Ectodermal cell (in vitro differentiated cells): ENCODE results near the gene LOXHD1.

Experiments
- H3K27ac ChIP-seq: 2 replicates; pipeline ENCODE4 v1.7.0; 2013; ENCODE audit warnings: mild to moderate bottlenecking, low read depth, low read length; ENCODE audit not compliant: insufficient read depth, poor library complexity, severe bottlenecking
- H3K27me3 ChIP-seq: 2 replicates; pipeline ENCODE4 v1.7.0; 2013; ENCODE audit warnings: mild to moderate bottlenecking, low read length; ENCODE audit not compliant: insufficient read depth, control insufficient read depth, poor library complexity, severe bottlenecking
- H3K36me3 ChIP-seq: one replicate; pipeline ENCODE4 v1.7.0; 2013; ENCODE audit warnings: low read length; ENCODE audit not compliant: control insufficient read depth, insufficient read depth
- H3K4me1 ChIP-seq: one replicate; pipeline ENCODE4 v1.7.0; 2013; ENCODE audit warnings: low read length; ENCODE audit not compliant: control insufficient read depth, insufficient read depth
- H3K4me3 ChIP-seq: 2 replicates; pipeline ENCODE4 v1.7.0; 2013; ENCODE audit warnings: low read depth, low read length, control low read depth; ENCODE audit not compliant: insufficient read depth
- H3K9me3 ChIP-seq: 2 replicates; pipeline ENCODE4 v1.7.0; 2013; ENCODE audit warnings: mild to moderate bottlenecking, low read length, moderate library complexity; ENCODE audit not compliant: control insufficient read depth
- WGBS, 2 experiments: methylation state at CpG; one replicate each; pipeline ENCODE4 v1.1.7; 2013; ENCODE audit warnings: missing lambda C conversion rate in 2 of 2; 5-methylcytosine and 5-hydroxymethylcytosine counted together

Gene LOXHD1

GRCh38 chr18:46686186-46686585 lies 29.2 kb upstream of the LOXHD1 start:
- 90 to 98% methylated on average over 8 to 9 of the region's 9 CpGs for WGBS, 2 experiments
- Histone ChIP-seq H3K9me3 (no peaks in the 10 kb centered on the region), H3K4me3 (no peak overlapping the region)

DNA sequence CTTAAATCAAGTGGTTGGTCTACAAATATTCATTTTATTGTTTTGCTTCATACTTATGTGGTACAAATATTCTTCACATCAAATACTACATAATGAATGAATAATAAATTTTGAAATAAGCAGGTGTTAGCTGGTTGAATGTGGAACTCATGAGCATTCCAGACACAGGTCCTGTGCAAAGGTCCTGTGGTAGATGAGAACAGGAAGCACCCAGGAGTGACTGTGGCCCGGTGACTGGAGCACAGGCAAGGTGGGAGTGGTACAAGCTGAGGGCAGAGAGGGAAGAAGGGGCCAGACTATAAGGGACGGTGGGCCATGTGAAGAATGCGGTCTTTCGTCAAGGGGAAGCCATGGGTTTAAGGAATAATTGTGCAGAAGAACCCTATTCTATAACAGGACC lies 26.2 kb upstream of the LOXHD1 start:
- no peaks in the 10 kb centered on the region for H3K4me1 ChIP-seq
- H3K4me3 ChIP-seq, result no peak overlapping the region
- 90 to 93% methylated on average over 4 of the region's 4 CpGs for WGBS, 2 experiments
- no peaks in the 10 kb centered on the region for H3K27me3 ChIP-seq
- no peaks in the 10 kb centered on the region for H3K36me3 ChIP-seq
- no peaks in the 10 kb centered on the region for H3K9me3 ChIP-seq
- no peak overlapping the region for H3K27ac ChIP-seq

More at GRCh38 chr18:46686186-46686585, 29.2 kb upstream of the LOXHD1 start:
- H3K36me3 ChIP-seq, result no peaks in the 10 kb centered on the region
- no peak overlapping the region for H3K27ac ChIP-seq
- no peaks in the 10 kb centered on the region for H3K4me1 ChIP-seq
- no peaks in the 10 kb centered on the region for H3K27me3 ChIP-seq

GRCh38 chr18:46680784-46681695 lies 24.0 kb upstream of the LOXHD1 start:
- Histone ChIP-seq H3K27me3 (no peaks in the 10 kb centered on the region), H3K36me3 (no peaks in the 10 kb centered on the region), H3K4me3 (no peak overlapping the region), H3K27ac (no peak overlapping the region), H3K4me1 (no peaks in the 10 kb centered on the region), H3K9me3 (no peaks in the 10 kb centered on the region)
- 86 to 90% methylated on average over 12 of the region's 12 CpGs for WGBS, 2 experiments

GRCh38 chr18:46679846-46680598 lies 23.0 kb upstream of the LOXHD1 start:
- 95 to 96% methylated on average over 52 of the region's 52 CpGs for WGBS, 2 experiments
- no peaks in the 10 kb centered on the region for H3K4me1 ChIP-seq

DNA sequence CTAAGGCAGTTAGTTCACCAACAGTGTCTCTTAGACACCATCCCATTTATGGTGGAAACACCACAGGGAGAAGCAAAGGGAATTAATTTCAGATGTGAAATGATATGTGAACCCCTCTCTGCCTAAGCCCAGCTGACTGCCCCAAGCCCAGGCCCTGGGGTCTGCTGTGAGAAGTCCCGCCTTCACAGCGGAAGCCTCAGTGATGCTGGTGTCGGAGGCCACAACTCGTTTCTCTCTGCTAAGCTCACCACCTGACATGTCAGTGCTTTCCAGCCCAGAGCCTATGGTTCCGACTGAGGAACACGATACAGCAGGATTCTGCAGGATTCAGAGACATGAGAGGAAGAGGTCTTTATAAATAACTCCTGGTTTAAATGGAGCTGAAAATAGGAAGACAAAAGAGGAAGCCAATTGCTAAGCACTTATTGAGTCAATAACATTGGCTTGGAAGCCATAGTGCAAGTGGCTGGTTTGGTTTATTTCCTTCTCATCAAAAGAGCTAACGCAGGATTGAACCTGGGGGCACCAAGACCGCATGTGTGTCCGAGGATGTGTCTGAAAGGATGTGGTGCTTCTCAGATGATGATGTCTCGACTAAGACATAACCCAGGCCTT lies 21.9 kb upstream of the LOXHD1 start:
- Histone ChIP-seq H3K27ac (no peak overlapping the region), H3K27me3 (no peaks in the 10 kb centered on the region), H3K4me3 (no peak overlapping the region), H3K4me1 (no peaks in the 10 kb centered on the region), H3K9me3 (no peaks in the 10 kb centered on the region), H3K36me3 (no peaks in the 10 kb centered on the region)
- WGBS, 2 experiments, result 92% methylated on average over 10 of the region's 10 CpGs

More at GRCh38 chr18:46679846-46680598, 23.0 kb upstream of the LOXHD1 start:
- Histone ChIP-seq H3K27me3 (no peaks in the 10 kb centered on the region), H3K27ac (no peak overlapping the region), H3K36me3 (no peaks in the 10 kb centered on the region), H3K9me3 (no peaks in the 10 kb centered on the region), H3K4me3 (no peak overlapping the region)

DNA sequence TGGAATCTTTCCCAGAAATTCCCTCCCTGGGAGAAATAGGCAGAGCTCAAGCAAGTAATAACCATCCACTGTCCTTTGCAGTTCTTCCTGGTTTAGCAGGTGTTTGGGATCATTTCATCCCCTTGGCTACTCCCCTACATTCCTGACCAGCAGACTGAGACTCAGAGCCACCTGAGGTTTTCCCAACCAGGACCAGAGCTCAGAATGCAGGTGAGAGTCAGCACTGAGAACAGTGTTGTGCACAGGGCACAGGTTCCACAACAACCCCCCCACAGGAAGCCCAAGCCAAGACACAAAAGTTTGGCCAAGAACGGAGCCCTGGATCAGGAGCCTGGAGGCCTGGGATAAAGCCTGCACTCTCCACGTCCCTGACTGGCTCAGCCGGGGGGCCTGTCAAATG lies 21.0 kb upstream of the LOXHD1 start:
- no peak overlapping the region for H3K4me3 ChIP-seq
- no peak overlapping the region for H3K27ac ChIP-seq
- H3K27me3 ChIP-seq, result no peaks in the 10 kb centered on the region
- no peaks in the 10 kb centered on the region for H3K9me3 ChIP-seq
- no peaks in the 10 kb centered on the region for H3K36me3 ChIP-seq
- no peaks in the 10 kb centered on the region for H3K4me1 ChIP-seq
- WGBS, 2 experiments, result 72 to 77% methylated on average over 3 of the region's 3 CpGs

DNA sequence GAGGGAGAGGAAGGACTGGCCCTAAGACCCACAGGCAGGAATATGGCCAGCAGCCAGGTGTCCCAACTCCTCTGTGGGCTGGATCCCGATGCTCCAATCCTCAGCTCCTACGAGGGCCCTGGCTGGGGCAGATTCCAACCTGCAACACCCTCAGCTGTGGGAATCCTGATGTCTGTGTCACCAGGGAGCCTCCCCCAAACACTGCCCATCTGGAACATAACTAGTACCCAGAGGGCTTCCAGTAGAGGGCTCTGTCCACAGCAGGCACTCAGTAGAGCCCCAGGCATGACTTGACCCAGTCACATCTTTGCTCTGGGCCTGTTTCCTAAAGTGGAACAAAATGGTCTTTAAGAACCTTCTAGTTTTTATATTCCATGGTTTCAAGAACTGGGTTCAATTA lies 20.6 kb upstream of the LOXHD1 start:
- H3K9me3 ChIP-seq, result no peaks in the 10 kb centered on the region
- H3K36me3 ChIP-seq, result no peaks in the 10 kb centered on the region
- no peak overlapping the region for H3K27ac ChIP-seq
- WGBS, 2 experiments, result 84 to 86% methylated on average over 2 of the region's 2 CpGs
- H3K4me3 ChIP-seq, result no peak overlapping the region
- H3K27me3 ChIP-seq, result no peaks in the 10 kb centered on the region
- H3K4me1 ChIP-seq, result no peaks in the 10 kb centered on the region

DNA sequence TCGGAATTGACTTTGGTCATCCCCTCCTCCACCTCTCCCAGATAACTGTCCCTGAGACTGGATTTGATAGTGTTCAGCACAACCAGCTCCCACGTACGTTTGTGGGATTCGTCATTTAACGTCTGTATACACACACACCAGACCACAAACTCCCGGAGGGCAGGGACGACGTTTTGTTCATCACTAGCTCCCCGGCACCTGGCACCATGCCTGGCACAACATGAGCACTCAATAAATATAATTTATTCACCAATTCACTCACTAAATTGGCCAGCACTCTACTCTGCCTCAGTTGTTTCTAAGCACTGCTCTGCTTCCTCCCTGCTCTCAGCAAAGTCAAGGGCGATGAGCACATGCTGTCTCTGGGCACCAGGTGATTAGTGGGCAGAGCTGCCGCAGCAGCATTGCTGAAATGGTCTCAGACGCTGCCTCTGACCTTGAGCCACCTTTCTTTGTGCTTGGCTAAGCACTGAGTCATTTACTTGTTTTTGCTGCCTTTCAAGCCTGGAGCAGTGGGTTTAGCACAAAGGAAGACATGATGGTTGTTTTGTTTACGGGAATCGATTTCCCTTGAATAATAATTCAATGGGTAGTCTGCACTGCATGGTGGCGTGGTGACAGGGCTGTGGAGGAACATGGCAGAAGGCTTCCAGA lies 19.3 kb upstream of the LOXHD1 start:
- Histone ChIP-seq H3K27ac (no peak overlapping the region), H3K36me3 (no peaks in the 10 kb centered on the region), H3K4me3 (no peak overlapping the region), H3K27me3 (no peaks in the 10 kb centered on the region), H3K9me3 (no peaks in the 10 kb centered on the region), H3K4me1 (no peaks in the 10 kb centered on the region)
- 81 to 82% methylated on average over 15 of the region's 15 CpGs for WGBS, 2 experiments

DNA sequence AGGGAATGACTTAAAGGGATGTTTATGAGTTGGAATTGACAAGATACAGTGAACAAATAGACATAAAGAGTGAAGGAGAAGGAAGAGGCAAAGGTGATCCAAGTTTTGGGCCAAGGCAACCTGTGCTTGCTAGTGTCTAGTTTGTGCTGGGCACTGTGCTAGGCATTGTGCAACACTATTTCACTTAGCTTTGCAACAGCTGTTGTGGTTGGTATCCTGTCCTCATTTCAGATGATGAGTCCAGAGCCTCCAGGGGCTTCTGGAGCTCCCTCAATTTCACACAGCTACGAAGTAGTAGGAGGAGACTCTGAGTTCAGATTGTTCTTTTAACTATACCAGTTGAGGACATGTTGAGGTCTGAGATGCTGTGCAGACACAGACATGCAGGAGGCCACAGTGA lies 18.1 kb upstream of the LOXHD1 start:
- Histone ChIP-seq H3K27me3 (no peaks in the 10 kb centered on the region), H3K9me3 (no peaks in the 10 kb centered on the region), H3K4me3 (no peak overlapping the region), H3K27ac (no peak overlapping the region), H3K4me1 (no peaks in the 10 kb centered on the region), H3K36me3 (no peaks in the 10 kb centered on the region)
- WGBS, 2 experiments, result 71 to 93% methylated on average over 1 of the region's 1 CpG
